ENCODE data around the gene OPRM1.

DNA sequence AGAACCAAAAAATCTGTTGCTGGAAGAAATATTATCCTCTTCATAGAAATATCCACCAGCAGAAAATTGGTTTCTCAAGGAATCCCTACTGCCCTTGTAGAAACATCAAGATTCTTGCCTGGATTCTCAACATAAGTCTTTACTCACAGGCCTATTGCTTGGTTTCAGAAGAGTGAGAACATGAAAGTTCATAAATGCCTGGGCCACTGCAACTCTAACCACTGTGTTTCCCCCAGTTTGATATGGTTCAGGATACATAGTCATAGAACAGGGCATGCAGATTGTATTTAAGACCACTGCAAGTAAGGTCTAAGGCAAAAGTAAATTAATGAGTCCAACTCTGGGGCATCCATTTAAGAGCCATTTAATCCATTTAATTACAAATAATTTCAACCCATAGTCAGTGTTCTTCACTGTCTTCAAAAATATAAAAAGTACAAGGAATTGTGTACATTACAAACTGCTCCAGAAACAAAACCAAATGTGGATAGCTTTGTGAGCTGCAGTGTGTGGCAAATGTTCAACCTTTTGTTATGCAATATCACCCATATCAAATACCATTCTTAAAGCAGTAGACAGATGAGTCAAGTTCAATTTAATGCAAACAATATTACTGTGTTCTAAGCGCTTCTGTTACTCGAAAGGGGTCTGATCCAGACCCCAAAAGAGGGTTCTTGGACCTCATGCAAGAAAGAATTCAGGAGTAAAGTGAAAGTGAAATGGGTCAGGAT, 83.3 kb downstream of the OPRM1 start:
- TF ChIP-seq, protein P1, sequence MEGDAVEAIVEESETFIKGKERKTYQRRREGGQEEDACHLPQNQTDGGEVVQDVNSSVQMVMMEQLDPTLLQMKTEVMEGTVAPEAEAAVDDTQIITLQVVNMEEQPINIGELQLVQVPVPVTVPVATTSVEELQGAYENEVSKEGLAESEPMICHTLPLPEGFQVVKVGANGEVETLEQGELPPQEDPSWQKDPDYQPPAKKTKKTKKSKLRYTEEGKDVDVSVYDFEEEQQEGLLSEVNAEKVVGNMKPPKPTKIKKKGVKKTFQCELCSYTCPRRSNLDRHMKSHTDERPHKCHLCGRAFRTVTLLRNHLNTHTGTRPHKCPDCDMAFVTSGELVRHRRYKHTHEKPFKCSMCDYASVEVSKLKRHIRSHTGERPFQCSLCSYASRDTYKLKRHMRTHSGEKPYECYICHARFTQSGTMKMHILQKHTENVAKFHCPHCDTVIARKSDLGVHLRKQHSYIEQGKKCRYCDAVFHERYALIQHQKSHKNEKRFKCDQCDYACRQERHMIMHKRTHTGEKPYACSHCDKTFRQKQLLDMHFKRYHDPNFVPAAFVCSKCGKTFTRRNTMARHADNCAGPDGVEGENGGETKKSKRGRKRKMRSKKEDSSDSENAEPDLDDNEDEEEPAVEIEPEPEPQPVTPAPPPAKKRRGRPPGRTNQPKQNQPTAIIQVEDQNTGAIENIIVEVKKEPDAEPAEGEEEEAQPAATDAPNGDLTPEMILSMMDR (IDR thresholded peaks at IDR 0.05; ENCODE audit: control extremely low read depth in 1 of 3, insufficient read depth in 1 of 3, low read depth in 1 of 3, low read length in 3 of 3) = no peak
- TF ChIP-seq FOSL1 (IDR thresholded peaks at IDR 0.05; ENCODE audit: insufficient read depth, low read depth, low read length) (no peak), EGR1 (IDR thresholded peaks at IDR 0.05; ENCODE audit: borderline replicate concordance, low read depth, low read length) (no peak), SRF (IDR thresholded peaks at IDR 0.05; ENCODE audit: low read depth, low read length) (no peak), RXRA (IDR thresholded peaks at IDR 0.05; ENCODE audit: insufficient read depth, low read depth, low read length) (no peak), SIRT6 (IDR thresholded peaks at IDR 0.05; ENCODE audit: low read length) (no peak), YY1 (IDR thresholded peaks at IDR 0.05; ENCODE audit: low read depth, low read length) (no peak), CHD2 (IDR thresholded peaks at IDR 0.05; ENCODE audit: low read length) (no peak), NANOG (IDR thresholded peaks at IDR 0.05; ENCODE audit: insufficient read depth, low read depth, low read length, poor library complexity, severe bottlenecking) (no peak), POLR2A (IDR thresholded peaks at IDR 0.05; ENCODE audit: control extremely low read depth in 1 of 2, low read depth in 2 of 2, low read length in 2 of 2) (no peak)

Data from H1 (cell line).